Amniotic stem cell (primary cell): ENCODE results near the gene SLC12A7.
"Not testable (repeated sequence)": the region's sequence is repeated elsewhere in the genome, so short reads cannot be mapped to it uniquely, and the experiment has no call there.

ENCODE experiments used
- DNase-seq: peaks from one replicate; lab custom pipeline; 2025; lab: John Stamatoyannopoulos, UW

SLC12A7 gene

GRCh38 chr5:1006656-1007071, 105.2 kb downstream of the SLC12A7 start:
- no peak for DNase-seq

DNA sequence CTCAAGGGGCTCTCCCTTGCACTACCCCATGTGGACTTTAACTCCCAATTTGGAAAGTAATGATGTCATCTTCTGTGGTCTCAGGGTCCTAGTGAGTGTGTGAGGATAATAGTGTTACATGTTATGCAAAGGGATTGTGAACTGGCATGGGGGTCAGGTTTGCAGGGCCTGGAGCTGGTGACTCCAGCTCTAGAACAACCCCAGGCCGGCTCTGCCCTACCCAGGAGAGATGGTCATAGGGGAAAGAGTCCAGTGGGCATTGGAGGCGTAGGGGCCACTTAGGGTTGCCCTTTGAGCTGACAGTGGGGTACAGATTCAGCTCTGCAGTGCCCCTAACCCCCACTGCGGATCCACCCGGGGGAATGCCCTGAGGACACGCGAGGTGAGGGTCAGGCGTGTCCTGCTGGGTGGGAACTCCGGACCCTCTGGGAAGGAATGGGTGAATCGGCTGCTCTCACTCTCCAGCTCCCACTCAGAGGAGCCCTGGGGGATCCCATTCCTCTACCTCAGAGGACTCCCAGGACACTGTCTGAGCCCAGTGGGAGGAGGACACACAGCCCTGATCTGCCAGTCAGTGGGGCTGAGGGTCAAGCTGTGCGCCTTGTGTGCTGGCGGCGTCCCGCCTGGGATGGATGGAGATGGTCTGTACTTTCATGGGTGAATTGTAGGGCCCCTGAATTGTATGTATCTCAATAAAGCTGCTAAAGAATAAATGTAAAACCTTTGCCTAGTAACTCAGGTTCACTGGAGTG, 105.8 kb downstream of the SLC12A7 start:
- no peak for DNase-seq

DNA sequence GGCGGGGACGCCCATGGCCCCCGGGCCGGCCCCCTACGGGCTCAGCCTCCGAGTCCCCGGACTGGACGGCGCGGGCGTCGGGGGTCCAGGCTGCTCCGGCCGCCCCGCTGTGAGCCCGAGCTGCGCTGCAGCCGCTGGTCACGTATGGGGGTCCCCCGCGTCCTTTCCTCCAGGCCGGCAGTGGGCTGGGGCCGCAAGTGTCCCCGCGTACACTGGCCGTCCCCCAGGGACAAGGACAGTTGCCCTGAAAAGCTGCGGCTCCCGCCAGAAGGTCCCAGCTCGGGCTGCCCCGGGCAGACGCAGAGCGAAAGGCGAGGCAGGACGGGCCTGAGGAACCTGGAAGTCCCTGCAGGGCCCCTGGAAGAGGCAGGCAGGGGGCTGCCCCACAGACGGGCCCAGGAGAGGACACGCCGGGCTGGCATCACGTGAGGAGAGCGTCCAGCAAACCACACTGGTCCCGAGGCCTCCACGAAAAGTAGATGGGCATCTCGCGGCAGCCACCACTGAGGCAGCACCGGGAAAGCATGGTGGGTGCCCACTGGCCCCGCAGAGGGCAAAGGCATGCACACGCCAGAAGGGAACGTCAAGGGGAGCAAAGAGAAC, 106.5 kb downstream of the SLC12A7 start:
- DNase-seq, result no peak

DNA sequence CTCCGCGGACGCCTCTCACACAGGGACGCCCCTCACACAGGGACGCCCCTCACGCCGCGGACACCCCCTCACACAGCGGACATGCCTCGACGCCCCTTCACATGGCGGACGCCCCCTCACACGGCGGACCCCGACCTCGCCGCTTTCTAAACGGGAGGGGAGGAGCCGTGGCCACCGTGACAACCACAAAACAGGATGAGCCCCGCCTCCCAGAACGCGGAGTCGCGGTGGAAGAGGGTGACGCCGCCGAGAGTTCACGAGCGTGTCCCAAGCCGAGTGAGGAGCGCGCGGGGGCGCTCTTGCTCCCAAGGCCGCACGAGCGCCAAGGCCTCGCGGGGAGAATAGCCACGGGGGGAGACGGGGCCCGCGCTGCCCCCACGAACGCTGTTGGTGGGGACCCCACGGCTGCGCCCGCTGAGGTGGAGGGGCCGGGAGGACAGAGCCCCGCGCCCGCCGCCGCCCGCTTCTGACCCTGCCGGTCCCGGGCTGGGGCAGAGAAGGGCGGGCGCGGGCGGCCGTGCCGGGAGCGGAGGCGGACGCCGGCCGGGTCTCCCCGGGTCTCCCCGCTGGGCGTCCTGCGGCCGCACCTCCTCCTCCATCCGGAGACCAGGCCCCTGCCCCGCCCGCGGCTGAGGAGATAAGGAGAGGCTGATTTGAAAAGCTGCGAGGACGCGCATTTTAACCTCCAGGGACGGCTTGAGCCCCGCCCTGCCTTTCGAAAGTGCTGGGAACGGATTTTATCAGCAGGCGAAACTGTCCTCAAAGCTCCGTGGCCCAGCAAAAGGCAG, 107.2 kb downstream of the SLC12A7 start:
- no peak for DNase-seq

GRCh38 chr5:1003296-1003937, 108.4 kb downstream of the SLC12A7 start:
- no peak for DNase-seq

DNA sequence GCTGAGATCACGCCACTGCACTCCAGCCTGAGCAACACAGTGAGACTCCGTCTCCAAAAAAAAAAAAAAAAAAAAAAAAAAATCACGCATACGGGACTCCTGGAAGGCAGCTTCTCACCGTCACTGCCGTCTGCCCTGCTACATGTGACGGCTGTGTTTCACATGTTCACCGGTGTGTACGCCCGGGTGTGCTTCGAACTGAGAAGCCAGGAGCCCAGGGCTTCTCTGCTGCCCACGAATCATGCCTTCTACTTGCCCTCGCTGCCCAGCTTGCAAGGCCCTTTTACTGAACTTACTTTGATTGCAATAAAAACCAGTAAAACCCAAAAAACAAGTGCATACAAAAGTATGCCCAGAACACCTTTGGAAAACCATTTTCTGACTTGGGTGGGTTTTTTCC, 109.0 kb downstream of the SLC12A7 start:
- DNase-seq, result no peak

- DNase-seq, result no peak
Observed at GRCh38 chr5:1002271-1002546, 109.7 kb downstream of the SLC12A7 start.

- no peak for DNase-seq
Observed at GRCh38 chr5:1001406-1002270, 110.2 kb downstream of the SLC12A7 start.

DNA sequence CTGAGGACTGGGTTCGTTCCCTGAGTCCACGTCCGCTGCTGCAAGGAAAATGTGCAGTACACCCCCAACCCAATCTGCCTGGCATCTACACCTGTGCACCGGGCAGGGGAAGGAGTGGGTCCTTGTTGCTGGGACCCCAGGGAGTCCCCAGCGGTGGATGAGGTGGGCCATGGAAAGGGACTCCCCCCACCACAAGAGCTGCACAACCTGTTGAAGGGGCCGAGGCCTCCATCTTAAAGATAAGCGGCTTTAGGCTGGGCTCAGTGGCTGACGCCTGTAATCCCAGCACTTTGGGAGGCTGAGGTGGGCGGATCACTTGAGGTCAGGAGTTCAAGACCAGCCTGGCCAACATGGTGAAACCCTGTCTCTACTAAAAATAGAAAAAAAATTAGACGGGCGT, 111.0 kb downstream of the SLC12A7 start:
- DNase-seq, result not testable (repeated sequence)
